Neuronal stem cell (in vitro differentiated cells): ENCODE measurements around the gene ANKRD28.

ENCODE experiments used
- DNase-seq: peaks from one replicate; pipeline ENCODE4 v3.0.0-alpha.2; 2013; ENCODE audit warnings: low spot score
- H2AFZ ChIP-seq: one replicate; pipeline ENCODE4 v1.6.1; 2013; ENCODE audit warnings: mild to moderate bottlenecking, low read length, inconsistent platforms
- H2AK5ac ChIP-seq: 2 replicates; pipeline ENCODE4 v1.6.1; 2013; ENCODE audit warnings: low read depth, mild to moderate bottlenecking, inconsistent platforms, low read length, moderate library complexity, mixed read lengths
- H2BK120ac ChIP-seq: 2 replicates; pipeline ENCODE4 v1.6.1; 2013; ENCODE audit warnings: low read depth, mild to moderate bottlenecking, inconsistent platforms, low read length, moderate library complexity, mixed read lengths
- H2BK12ac ChIP-seq: one replicate; pipeline ENCODE4 v1.6.1; 2013; ENCODE audit warnings: low read length, inconsistent platforms
- H2BK15ac ChIP-seq: 2 replicates; pipeline ENCODE4 v1.6.1; 2013; ENCODE audit warnings: mild to moderate bottlenecking, low read length, inconsistent platforms, mixed read lengths
- H2BK5ac ChIP-seq: one replicate; pipeline ENCODE4 v1.6.1; 2013; ENCODE audit warnings: inconsistent platforms, mild to moderate bottlenecking, low read length, moderate library complexity
- H3K14ac ChIP-seq: one replicate; pipeline ENCODE4 v1.6.1; 2013; ENCODE audit warnings: low read length, inconsistent platforms
- H3K18ac ChIP-seq: 2 replicates; pipeline ENCODE4 v1.6.1; 2013; ENCODE audit warnings: low read length, inconsistent platforms
- H3K23ac ChIP-seq: 2 replicates; pipeline ENCODE4 v1.6.1; 2013; ENCODE audit warnings: low read depth, mild to moderate bottlenecking, mixed read lengths, low read length, inconsistent platforms; ENCODE audit not compliant: poor library complexity
- H3K27ac ChIP-seq: replicated peaks from 3 replicates; pipeline ENCODE4 v1.5.1; 2013; ENCODE audit warnings: low read length, inconsistent platforms
- H3K27me3 ChIP-seq, 3 experiments: 2 replicates each; pipeline ENCODE4 v1.6.1; 2013; ENCODE audit warnings: low read length in 3 of 3, mild to moderate bottlenecking in 2 of 3, inconsistent platforms in 1 of 3, low read depth in 1 of 3, mixed read lengths in 1 of 3, moderate library complexity in 1 of 3; ENCODE audit not compliant: control insufficient read depth in 3 of 3, insufficient read depth in 3 of 3
- H3K36me3 ChIP-seq, 2 donors: replicated peaks in 1 of 2; 2 replicates each; pipeline ENCODE4 v1.6.1; 2013; ENCODE audit warnings: low read length in 2 of 2; ENCODE audit not compliant: control insufficient read depth in 2 of 2, insufficient read depth in 2 of 2
- H3K4ac ChIP-seq: 2 replicates; pipeline ENCODE4 v1.6.1; 2013; ENCODE audit warnings: inconsistent platforms, mild to moderate bottlenecking, low read length, moderate library complexity
- H3K4me1 ChIP-seq, 2 donors: 1 replicate in 1 of 2; 2 replicates in 1 of 2; pipeline ENCODE4 v1.6.1; 2013; ENCODE audit warnings: low read length in 2 of 2, low read depth in 1 of 2; ENCODE audit not compliant: control insufficient read depth in 2 of 2, insufficient read depth in 1 of 2
- H3K4me2 ChIP-seq: one replicate; pipeline ENCODE4 v1.6.1; 2013; ENCODE audit warnings: mild to moderate bottlenecking, low read length, inconsistent platforms; ENCODE audit not compliant: insufficient read depth, poor library complexity, severe bottlenecking
- H3K4me3 ChIP-seq, 2 donors: 2 replicates each; pipeline ENCODE4 v1.5.1; 2013; ENCODE audit warnings: low read length in 2 of 2, mild to moderate bottlenecking in 2 of 2, inconsistent platforms in 1 of 2, moderate library complexity in 1 of 2
- H3K79me1 ChIP-seq: one replicate; pipeline ENCODE4 v1.6.1; 2013; ENCODE audit warnings: low read depth, mild to moderate bottlenecking, inconsistent platforms, low read length, moderate library complexity
- H3K9ac ChIP-seq: one replicate; pipeline ENCODE4 v1.6.1; 2013; ENCODE audit warnings: mild to moderate bottlenecking, low read depth, low read length, inconsistent platforms; ENCODE audit not compliant: poor library complexity
- H3K9me3 ChIP-seq, 2 donors: replicated peaks in 1 of 2; 2 replicates each; pipeline versions ENCODE3 to v1.6.1; 2013; ENCODE audit warnings: low read length in 2 of 2, mild to moderate bottlenecking in 2 of 2, inconsistent platforms in 1 of 2, low read depth in 1 of 2, mixed read lengths in 1 of 2, moderate library complexity in 1 of 2; ENCODE audit not compliant: control insufficient read depth in 2 of 2, insufficient read depth in 1 of 2
- H4K8ac ChIP-seq: one replicate; pipeline ENCODE4 v1.6.1; 2013; ENCODE audit warnings: low read depth, mild to moderate bottlenecking, inconsistent platforms, low read length, moderate library complexity
- H4K91ac ChIP-seq: one replicate; pipeline ENCODE4 v1.6.1; 2013; ENCODE audit warnings: low read length, low read depth, mild to moderate bottlenecking, inconsistent platforms; ENCODE audit not compliant: poor library complexity
- WGBS, 2 donors: extraction: QIAGEN DNeasy Blood & Tissue Kit; methylation state at CpG; one replicate each; pipeline ENCODE4 v1.1.7; 2013; ENCODE audit warnings: missing lambda C conversion rate in 2 of 2, mixed read lengths in 1 of 2; ENCODE audit not compliant: insufficient read length in 2 of 2, insufficient replicate concordance in 1 of 2; ENCODE audit errors: extremely low coverage in 2 of 2; 5-methylcytosine and 5-hydroxymethylcytosine counted together

ANKRD28 gene

DNA sequence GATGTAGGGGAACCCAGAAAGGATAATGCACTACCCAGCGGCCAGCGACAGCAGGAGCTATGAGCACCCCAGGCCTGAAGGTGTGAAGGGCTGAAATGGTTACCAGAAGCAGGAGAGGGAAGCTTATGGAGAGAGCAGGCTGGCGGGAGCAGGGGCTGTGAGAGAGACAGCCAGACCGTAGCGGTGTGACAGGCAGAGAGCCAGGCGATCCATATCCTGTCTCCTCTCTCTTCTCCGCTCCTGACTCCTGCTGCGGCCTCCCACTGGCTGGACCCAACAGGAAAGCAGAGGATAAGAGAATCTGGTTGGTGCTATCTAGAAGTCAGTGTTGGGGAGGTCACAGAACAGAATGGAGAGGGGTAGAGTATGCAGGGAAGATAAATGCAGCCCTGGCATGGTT lies 146.4 kb downstream of the ANKRD28 start:
- Histone ChIP-seq H3K4me2 (no peak overlapping the region), H3K27ac (no peak overlapping the region), H3K27me3 (no peaks in the 10 kb centered on the region), H2BK120ac (no peak overlapping the region), H3K4me3 (no peak overlapping the region), H4K8ac (no peak overlapping the region), H2AFZ (no peak overlapping the region), H2BK5ac (no peak overlapping the region), H4K91ac (no peak overlapping the region), H3K9me3 (peaks cover 3 to 7% of the 10 kb centered on the region in 2 donors), H2BK12ac (no peak overlapping the region), H3K18ac (no peak overlapping the region), H3K23ac (no peak overlapping the region), H2BK15ac (no peak overlapping the region), H3K79me1 (no peaks in the 10 kb centered on the region), H3K36me3 (no peaks in the 10 kb centered on the region), H3K14ac (no peak overlapping the region), H3K4me1 (peaks cover 3 to 4% of the 10 kb centered on the region in 2 donors), H3K9ac (no peak overlapping the region), H2AK5ac (no peak overlapping the region), H3K4ac (no peak overlapping the region)
- no peak for DNase-seq
- WGBS, 2 donors: no CpG with 5 or more reads among the region's 8 CpGs

DNA sequence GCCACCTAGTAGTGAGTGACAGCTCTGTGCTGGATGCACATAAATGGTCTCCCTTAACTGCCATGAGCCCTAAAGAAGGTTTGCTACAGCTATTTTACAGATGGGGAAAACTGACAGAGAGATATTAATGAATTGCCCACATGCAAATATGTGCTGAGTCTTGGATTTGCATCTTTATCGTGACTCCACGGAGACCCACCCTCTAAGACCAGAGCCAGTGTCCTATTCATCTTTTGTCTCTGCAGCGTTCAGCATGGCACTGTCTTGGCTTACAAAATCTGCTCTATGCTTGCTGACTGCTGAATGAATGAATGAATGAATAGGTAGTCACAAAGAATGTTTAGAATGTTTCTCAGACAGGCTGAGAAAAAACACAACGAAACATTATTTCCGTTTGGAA lies 147.9 kb downstream of the ANKRD28 start:
- Histone ChIP-seq H3K23ac (no peak overlapping the region), H2BK15ac (no peak overlapping the region), H2BK5ac (no peak overlapping the region), H4K91ac (no peak overlapping the region), H2BK120ac (no peak overlapping the region), H3K9me3 (peaks cover 0 to 2% of the 10 kb centered on the region in 2 donors), H3K27ac (no peak overlapping the region), H3K27me3 (no peaks in the 10 kb centered on the region), H2AFZ (no peak overlapping the region), H3K4me1 (peaks cover 3 to 4% of the 10 kb centered on the region in 2 donors), H4K8ac (no peak overlapping the region), H2AK5ac (no peak overlapping the region), H3K14ac (no peak overlapping the region), H3K79me1 (no peaks in the 10 kb centered on the region), H2BK12ac (no peak overlapping the region), H3K18ac (no peak overlapping the region), H3K9ac (no peak overlapping the region), H3K4me3 (no peak overlapping the region), H3K4me2 (no peak overlapping the region), H3K36me3 (no peaks in the 10 kb centered on the region), H3K4ac (no peak overlapping the region)
- WGBS, 2 donors: no CpG with 5 or more reads among the region's 5 CpGs
- DNase-seq: no peak

- no peak overlapping the region for H2BK15ac ChIP-seq
- H3K23ac ChIP-seq: no peak overlapping the region
- no peak overlapping the region for H2BK120ac ChIP-seq
- H3K4me3 ChIP-seq: no peak overlapping the region
- H3K4me2 ChIP-seq: no peak overlapping the region
- no peak overlapping the region for H3K4ac ChIP-seq
- no CpG with 5 or more reads among the region's 3 CpGs for WGBS, 2 donors
- H3K27ac ChIP-seq: no peak overlapping the region
- H2AFZ ChIP-seq: no peak overlapping the region
- H3K9me3 ChIP-seq: peaks cover 0 to 2% of the 10 kb centered on the region in 2 donors
- H2BK5ac ChIP-seq: no peak overlapping the region
- H3K79me1 ChIP-seq: no peaks in the 10 kb centered on the region
- H3K4me1 ChIP-seq: peaks cover 3 to 4% of the 10 kb centered on the region in 2 donors
- no peak overlapping the region for H4K8ac ChIP-seq
- no peak overlapping the region for H4K91ac ChIP-seq
- no peaks in the 10 kb centered on the region for H3K36me3 ChIP-seq
- H3K18ac ChIP-seq: no peak overlapping the region
- H2AK5ac ChIP-seq: no peak overlapping the region
- H3K9ac ChIP-seq: no peak overlapping the region
- H3K27me3 ChIP-seq: no peaks in the 10 kb centered on the region
- H2BK12ac ChIP-seq: no peak overlapping the region
- H3K14ac ChIP-seq: no peak overlapping the region
- no peak for DNase-seq
These were observed 148.4 kb downstream of the ANKRD28 start for GRCh38 chr3:15649341-15649740.

GRCh38 chr3:15647611-15648167 lies 150.1 kb downstream of the ANKRD28 start:
- no peak overlapping the region for H2BK120ac ChIP-seq
- H3K14ac ChIP-seq: no peak overlapping the region
- H2AK5ac ChIP-seq: no peak overlapping the region
- H3K4me2 ChIP-seq: no peak overlapping the region
- H2BK12ac ChIP-seq: no peak overlapping the region
- no peak overlapping the region for H3K27ac ChIP-seq
- H3K9me3 ChIP-seq: peaks cover 0 to 2% of the 10 kb centered on the region in 2 donors
- no peak overlapping the region for H2BK15ac ChIP-seq
- no peak overlapping the region for H4K91ac ChIP-seq
- H2BK5ac ChIP-seq: no peak overlapping the region
- H3K27me3 ChIP-seq: no peaks in the 10 kb centered on the region
- H4K8ac ChIP-seq: no peak overlapping the region
- no peak overlapping the region for H3K23ac ChIP-seq
- no peak for DNase-seq
- H3K4ac ChIP-seq: no peak overlapping the region
- no peak overlapping the region for H3K18ac ChIP-seq
- H3K4me3 ChIP-seq: no peak overlapping the region
- WGBS, 2 donors: no CpG with 5 or more reads among the region's 4 CpGs
- H3K4me1 ChIP-seq: peaks cover 3 to 4% of the 10 kb centered on the region in 2 donors
- H3K79me1 ChIP-seq: no peaks in the 10 kb centered on the region
- H2AFZ ChIP-seq: no peak overlapping the region
- no peaks in the 10 kb centered on the region for H3K36me3 ChIP-seq
- H3K9ac ChIP-seq: no peak overlapping the region
